Body of pancreas (tissue), 4 donors: ENCODE data around the gene ZNF692.

ENCODE experiments used
- POLR2A ChIP-seq, 3 donors: fragments of 450-650 bp; IDR thresholded peaks; one replicate each; pipeline ENCODE4 v1.6.1; 2016; ENCODE audit warnings: antibody characterized with exemption in 3 of 3, mild to moderate bottlenecking in 2 of 3
- TF ChIP-seq, protein P1 (sequence below), 7 experiments: fragments of 450-650 bp in 4 of 7; fragments of 200-600 bp in 3 of 7; sonication (generic) in 3 of 7; IDR thresholded peaks; one replicate each; pipeline ENCODE4 v1.5.1; 2016 to 2019; ENCODE audit warnings: antibody characterized with exemption in 7 of 7

DNA sequence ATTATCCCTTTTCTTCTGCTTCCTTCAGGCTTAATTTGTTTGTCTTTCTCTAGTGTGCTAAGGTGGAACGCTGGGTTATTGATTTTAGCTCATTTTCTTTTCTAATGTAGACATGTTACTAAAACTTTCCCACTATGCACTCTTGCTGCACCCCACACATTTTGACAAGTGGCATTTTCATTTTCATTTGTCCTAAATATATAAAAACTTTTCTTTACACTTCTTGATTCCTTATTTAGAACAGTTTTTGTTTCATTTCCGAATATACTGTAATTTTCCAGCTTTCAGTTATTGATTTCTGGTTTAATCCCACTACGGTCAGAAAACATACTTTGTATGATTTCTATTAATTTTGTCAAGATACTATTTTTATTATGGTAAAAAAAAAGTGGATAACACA lies 58.4 kb downstream of the ZNF692 start:
- TF ChIP-seq, protein P1, sequence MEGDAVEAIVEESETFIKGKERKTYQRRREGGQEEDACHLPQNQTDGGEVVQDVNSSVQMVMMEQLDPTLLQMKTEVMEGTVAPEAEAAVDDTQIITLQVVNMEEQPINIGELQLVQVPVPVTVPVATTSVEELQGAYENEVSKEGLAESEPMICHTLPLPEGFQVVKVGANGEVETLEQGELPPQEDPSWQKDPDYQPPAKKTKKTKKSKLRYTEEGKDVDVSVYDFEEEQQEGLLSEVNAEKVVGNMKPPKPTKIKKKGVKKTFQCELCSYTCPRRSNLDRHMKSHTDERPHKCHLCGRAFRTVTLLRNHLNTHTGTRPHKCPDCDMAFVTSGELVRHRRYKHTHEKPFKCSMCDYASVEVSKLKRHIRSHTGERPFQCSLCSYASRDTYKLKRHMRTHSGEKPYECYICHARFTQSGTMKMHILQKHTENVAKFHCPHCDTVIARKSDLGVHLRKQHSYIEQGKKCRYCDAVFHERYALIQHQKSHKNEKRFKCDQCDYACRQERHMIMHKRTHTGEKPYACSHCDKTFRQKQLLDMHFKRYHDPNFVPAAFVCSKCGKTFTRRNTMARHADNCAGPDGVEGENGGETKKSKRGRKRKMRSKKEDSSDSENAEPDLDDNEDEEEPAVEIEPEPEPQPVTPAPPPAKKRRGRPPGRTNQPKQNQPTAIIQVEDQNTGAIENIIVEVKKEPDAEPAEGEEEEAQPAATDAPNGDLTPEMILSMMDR (IDR thresholded peaks at IDR 0.05), result no peak
- TF ChIP-seq POLR2A (IDR thresholded peaks at IDR 0.05), result no peak
